ENCODE data around the gene GAS7.

- TF ChIP-seq, protein P1, sequence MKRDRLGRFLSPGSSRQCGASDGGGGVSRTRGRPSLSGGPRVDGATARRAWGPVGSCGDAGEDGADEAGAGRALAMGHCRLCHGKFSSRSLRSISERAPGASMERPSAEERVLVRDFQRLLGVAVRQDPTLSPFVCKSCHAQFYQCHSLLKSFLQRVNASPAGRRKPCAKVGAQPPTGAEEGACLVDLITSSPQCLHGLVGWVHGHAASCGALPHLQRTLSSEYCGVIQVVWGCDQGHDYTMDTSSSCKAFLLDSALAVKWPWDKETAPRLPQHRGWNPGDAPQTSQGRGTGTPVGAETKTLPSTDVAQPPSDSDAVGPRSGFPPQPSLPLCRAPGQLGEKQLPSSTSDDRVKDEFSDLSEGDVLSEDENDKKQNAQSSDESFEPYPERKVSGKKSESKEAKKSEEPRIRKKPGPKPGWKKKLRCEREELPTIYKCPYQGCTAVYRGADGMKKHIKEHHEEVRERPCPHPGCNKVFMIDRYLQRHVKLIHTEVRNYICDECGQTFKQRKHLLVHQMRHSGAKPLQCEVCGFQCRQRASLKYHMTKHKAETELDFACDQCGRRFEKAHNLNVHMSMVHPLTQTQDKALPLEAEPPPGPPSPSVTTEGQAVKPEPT (CRISPR knock-in tag; IDR thresholded peaks at IDR 0.05; ENCODE audit: low read depth): no peak
- no peak for TF ChIP-seq ZNF350 (CRISPR knock-in tag; IDR thresholded peaks at IDR 0.05; ENCODE audit: borderline replicate concordance, low read depth)
- TF ChIP-seq, protein P2, sequence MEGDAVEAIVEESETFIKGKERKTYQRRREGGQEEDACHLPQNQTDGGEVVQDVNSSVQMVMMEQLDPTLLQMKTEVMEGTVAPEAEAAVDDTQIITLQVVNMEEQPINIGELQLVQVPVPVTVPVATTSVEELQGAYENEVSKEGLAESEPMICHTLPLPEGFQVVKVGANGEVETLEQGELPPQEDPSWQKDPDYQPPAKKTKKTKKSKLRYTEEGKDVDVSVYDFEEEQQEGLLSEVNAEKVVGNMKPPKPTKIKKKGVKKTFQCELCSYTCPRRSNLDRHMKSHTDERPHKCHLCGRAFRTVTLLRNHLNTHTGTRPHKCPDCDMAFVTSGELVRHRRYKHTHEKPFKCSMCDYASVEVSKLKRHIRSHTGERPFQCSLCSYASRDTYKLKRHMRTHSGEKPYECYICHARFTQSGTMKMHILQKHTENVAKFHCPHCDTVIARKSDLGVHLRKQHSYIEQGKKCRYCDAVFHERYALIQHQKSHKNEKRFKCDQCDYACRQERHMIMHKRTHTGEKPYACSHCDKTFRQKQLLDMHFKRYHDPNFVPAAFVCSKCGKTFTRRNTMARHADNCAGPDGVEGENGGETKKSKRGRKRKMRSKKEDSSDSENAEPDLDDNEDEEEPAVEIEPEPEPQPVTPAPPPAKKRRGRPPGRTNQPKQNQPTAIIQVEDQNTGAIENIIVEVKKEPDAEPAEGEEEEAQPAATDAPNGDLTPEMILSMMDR (CRISPR knock-in tag; IDR thresholded peaks at IDR 0.05): no peak
- TF ChIP-seq POLR2A (IDR thresholded peaks at IDR 0.05; ENCODE audit: insufficient read depth in 1 of 2, low read depth in 2 of 2, low read length in 2 of 2): no peak
- no peak for TF ChIP-seq GATAD2A (CRISPR knock-in tag; IDR thresholded peaks at IDR 0.05)
- TF ChIP-seq SIN3B (IDR thresholded peaks at IDR 0.05; ENCODE audit: low read length): no peak
- TF ChIP-seq EZH2 (conservative IDR thresholded peaks at IDR 0.05; ENCODE audit: low read depth, low read length): no peak
- TF ChIP-seq ARNT2 (CRISPR knock-in tag; IDR thresholded peaks at IDR 0.05; ENCODE audit: low read depth): no peak
- no peak for TF ChIP-seq ZFP37 (CRISPR knock-in tag; IDR thresholded peaks at IDR 0.05; ENCODE audit: borderline replicate concordance)
- TF ChIP-seq TEAD2 (CRISPR knock-in tag; IDR thresholded peaks at IDR 0.05): no peak
- no peak for TF ChIP-seq MXD1 (CRISPR knock-in tag; IDR thresholded peaks at IDR 0.05)
- no peak for TF ChIP-seq ATRX (CRISPR knock-in tag; IDR thresholded peaks at IDR 0.05; ENCODE audit: borderline replicate concordance)
- TF ChIP-seq, protein P3, sequence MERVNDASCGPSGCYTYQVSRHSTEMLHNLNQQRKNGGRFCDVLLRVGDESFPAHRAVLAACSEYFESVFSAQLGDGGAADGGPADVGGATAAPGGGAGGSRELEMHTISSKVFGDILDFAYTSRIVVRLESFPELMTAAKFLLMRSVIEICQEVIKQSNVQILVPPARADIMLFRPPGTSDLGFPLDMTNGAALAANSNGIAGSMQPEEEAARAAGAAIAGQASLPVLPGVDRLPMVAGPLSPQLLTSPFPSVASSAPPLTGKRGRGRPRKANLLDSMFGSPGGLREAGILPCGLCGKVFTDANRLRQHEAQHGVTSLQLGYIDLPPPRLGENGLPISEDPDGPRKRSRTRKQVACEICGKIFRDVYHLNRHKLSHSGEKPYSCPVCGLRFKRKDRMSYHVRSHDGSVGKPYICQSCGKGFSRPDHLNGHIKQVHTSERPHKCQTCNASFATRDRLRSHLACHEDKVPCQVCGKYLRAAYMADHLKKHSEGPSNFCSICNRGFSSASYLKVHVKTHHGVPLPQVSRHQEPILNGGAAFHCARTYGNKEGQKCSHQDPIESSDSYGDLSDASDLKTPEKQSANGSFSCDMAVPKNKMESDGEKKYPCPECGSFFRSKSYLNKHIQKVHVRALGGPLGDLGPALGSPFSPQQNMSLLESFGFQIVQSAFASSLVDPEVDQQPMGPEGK (CRISPR knock-in tag; IDR thresholded peaks at IDR 0.05): no peak
- no peak for TF ChIP-seq POLR2AphosphoS5 (IDR thresholded peaks at IDR 0.05; ENCODE audit: low read depth, low read length)
Observed at GRCh38 chr17:10205549-10206185, 7.3 kb upstream of the GAS7 start.
